GM11168 (cell line): ENCODE data around the gene RMI2.

Experiments
- in situ Hi-C: fragments of 300-500 bp; cut with MboI; formaldehyde crosslinking; loops from one replicate; pipeline ENCODE4 v1.12.0; 2022; ENCODE audit warnings: low sequenced_read_pairs; ENCODE audit not compliant: unreplicated experiment

Gene RMI2

DNA sequence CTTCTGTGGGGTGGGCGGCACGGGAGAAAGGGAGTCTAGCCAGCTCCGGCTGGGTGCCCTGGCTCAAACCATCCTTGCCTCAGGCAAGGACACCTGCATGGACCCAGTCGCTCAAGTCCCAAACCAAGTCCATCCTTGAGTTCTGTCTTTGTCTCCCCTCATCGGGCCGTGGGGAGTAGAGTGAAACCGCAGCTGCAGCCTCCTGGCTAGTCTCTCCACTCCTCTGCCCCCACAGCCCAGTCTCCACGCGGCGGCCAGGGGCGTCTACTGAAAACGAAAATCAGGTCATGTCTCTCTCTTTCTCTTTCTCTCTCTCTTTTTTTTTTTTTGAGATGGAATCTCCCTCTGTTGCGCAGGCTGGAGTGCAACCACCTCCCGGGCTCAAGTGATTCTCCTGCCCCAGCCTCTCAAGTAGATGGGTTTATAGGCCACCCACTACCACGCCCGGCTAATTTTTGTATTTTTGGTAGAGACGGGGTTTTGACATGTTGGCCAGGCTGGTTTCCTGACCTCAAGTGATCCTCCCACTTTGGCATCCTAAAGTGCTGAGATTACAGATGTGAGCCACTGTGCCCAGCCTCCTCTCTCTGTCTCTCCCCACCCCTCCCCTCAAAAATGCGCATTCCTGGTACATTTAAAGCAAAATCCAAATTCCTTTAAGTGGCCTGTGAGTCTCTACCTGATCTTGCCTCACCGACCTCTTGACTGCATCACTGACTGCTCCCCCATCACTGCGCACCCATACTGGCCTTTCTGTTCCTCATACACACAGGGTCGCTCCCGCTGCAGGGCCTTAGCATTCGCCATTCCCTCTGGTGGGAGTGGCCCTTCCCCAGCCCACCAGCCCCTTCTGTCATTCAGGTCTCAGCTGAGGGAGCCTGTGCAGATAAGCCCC, 17.7 kb upstream of the RMI2 start:
- in situ Hi-C loops = no loop called here

DNA sequence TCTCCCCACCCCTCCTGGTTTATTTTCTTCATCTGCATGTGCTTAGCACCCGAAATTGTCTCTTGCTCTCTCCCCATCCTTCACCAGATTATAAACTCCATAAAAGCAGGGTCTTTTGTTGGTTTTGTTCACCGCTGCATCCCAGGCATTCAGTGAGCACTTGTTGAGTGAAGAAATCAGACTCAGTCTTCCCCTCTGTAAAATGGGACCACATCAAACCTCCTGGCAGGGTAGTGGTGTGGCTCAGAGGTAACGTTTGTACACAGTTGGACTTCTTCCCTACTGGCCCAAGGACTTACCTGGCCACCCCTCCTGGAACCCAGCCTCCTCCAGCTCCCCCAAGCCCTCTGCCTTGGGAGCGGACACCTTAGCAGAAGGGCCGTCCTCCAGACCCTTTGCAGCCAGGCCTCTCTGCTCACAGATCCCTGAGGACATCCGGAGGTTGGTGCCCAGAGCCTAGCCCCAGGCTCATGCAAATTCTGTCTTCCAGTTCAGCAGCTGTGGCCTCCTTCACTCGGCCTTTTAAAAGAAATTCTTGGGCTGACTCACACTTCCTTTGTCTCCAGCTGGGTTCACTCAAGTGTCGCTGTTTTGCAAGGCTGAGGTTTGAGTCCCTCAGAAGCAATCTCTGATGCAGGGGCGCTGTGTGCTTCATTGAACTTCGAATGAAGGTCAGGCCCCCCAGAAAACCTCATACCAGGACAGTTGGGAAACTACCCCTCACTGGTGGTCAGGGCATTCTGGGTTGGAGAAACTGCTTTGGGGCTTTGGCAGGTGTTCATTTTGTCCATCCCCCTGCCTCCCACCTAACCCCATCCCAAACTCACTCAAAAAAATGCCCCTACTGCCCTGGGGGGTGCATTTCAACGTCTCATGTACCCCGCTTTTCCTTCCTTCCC, 16.8 kb upstream of the RMI2 start:
- in situ Hi-C loops = no loop called here

DNA sequence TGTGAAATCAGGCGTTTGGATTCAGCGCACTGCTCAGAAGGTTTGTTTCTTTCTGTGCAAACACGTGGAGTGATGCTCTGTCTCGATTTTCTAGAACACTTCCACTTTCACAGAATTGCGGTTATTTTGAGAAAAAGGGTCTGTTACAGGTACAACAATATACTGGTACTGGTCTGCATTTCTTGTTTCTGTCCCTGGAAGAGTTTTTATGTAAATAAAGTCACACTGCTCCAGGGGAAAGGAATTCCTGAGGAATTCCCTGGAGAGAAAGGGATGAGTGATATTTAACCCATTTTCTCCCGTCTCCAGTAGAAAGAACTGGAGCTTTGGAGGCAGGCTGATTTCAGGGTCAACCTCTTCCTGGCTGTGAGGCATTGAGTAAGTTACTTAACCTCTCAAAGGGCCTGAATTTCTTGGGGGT, 16.2 kb upstream of the RMI2 start:
- in situ Hi-C loops = no loop called here

DNA sequence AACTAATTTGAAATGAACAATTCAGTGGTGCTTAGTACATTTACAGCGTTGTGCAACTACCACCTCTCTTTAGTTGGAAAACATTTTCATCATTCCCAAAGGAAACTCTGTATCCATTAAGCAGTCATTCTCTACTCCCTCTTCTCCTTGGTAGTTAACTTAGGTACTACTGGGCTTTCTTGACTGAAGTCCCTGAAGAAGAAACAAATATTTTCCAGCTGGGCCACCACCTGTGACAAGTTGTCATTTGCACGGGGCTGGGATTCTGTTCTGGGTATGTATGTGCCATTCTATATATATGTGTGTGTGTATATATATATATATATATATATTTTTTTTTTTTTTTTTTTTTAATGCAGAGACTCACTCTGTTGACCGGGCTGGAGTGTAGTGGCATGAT, 15.4 kb upstream of the RMI2 start:
- in situ Hi-C loops = no loop called here

DNA sequence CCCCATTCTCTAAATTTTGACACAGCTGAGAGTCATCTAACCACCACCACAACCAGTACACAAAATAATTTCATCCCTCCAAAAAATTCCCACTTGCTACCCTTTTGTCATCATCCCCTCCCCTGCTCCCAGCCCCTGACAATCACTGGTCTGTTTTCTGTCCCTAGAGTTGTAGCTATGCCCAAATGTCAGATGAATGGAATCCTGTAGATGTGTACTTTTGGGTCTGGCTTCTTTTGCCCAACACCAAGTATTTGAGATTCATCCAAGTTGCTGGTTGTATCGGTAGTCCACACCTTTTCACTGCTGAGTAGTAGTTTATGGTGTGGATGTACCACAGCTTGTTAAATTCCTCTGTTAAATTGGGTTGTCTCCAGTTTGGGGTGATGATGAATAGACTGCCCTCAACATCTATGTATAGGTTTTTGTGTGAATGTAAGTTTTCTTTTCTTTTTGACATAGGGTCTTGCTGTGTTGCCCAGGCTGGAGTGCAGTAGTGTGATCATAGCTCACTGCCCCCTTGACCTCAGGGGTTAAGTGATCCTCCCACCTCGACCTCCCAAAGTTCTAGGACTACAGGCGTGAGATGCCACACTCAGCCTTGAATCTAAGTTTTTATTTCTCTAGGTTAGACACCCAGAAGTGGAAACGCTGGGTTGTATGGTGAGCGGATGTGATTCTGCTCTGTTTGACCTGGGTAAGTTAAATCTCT, 14.6 kb upstream of the RMI2 start:
- in situ Hi-C loops = no loop called here

DNA sequence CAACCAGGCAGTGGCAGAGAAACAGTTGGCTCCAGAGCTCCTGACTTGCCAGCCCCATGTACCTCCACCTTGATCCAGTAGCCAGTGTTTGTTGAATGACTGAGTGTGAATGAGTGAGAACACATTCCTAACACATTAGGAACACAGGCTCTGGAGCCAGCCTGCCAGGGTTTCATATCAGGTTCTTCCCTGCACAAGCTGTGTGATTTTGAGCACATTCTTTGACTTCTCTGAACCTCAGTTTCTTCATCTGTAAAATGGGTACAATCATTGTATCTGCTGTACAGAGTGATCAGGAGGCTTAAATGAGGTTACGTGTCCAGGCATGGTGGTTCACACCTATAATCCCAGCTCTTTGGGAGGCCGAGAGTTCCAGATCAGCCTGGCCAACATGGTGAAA, 13.3 kb upstream of the RMI2 start:
- in situ Hi-C loops = no loop called here

DNA sequence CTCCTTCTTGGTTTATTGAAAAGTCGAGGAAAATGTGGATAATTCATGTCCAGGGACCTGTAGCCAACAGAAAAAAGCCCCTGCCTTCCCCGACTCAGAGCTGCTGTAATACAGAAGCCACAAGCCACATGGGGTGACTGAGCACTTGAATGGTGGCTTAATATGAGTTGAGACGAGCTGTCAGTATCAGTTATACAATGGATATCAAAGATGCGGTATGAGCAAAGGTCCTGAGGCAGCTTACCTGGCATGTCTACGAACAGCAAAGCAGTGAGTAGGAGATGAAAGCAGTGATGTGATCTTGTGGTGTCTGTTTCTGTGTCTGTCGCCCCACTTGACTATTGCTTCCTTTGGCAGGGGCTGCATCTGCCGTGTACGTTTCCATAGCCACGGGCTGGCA, 12.2 kb upstream of the RMI2 start:
- in situ Hi-C loops = no loop called here

DNA sequence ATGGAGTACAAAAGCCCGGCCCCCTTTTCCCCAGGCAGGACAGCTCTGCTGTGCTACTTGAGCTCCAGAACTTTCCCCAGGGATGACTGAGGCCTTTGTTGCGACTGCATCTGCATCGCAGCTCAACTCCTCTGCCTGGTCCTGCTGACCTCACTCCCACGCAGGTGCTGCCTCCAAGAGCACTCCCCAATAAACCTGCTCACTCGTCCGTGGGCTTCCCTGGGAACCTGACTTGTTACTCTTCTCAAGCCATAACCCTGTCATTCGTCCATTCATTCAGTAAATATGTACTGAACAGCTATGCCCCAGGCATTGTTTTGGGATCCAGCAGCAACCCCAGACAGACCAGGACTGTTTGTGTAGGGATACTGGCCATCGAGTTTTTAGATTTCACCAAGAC, 11.6 kb upstream of the RMI2 start:
- in situ Hi-C loops = no loop called here

DNA sequence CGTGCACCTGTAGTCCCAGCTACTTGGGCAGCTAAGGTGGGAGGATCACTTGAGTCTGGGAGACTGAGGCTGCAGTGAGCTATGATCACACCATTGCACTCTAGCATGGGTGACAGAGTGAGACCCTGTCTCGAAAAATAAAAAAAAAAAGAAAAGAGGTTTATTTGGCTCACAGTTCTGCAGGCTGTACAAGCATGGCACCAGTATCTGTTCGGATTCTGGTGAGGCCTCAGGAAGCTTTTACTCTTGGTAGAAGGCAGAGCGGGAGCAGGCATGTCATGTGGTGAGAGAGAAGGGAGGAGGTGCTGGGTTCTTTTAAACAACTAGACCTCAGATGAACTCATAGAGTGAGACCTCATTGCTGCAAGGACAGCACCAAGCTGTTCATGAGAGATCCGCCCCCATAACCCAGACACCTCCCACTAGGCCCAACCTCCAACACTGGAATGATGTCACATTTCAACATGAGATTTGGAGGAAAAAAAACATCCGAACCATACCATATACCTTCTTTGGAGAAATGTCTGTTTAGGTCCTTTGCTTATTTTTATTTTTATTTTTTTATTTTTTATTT, 10.3 kb upstream of the RMI2 start:
- in situ Hi-C loops = no loop called here

DNA sequence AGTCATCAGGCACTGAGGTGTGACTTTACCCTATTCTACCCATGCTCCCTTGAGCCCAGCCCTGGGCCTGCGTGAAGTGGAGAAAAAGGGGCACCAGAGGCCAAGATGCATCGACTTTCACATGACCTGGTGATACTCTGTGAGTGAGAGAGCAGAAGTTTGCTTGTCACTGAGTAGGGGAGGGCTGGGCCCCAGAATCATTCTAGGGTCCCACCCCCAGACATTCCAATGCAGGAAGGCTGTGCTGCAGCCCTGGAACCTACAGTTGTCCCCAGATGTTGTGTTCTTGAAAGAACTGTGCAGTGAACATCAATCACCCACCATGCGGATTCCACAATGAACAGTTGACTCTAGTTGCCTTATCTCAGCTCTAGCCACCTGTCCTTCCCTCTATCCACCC, 6.2 kb upstream of the RMI2 start:
- in situ Hi-C loops = no loop called here

DNA sequence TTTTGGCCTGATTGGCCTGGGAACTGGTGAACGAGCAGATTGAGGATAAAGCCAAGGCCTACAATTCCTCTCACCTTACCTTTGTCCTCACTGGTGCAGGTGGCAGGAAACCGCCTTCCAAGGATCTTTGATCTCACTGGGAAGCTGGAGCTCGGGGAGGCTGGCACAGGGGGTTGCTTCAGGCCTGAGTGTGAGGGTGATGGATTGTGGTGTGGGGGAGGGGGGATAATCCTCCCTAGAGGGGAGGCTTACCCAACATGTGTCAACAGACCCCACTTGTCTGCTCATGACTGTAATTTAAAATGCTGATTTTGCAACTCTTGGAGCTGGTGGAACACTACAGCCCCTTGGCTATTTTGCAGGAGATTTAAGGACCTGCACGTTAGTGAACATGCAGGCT, 4.5 kb upstream of the RMI2 start:
- in situ Hi-C loops = no loop called here

DNA sequence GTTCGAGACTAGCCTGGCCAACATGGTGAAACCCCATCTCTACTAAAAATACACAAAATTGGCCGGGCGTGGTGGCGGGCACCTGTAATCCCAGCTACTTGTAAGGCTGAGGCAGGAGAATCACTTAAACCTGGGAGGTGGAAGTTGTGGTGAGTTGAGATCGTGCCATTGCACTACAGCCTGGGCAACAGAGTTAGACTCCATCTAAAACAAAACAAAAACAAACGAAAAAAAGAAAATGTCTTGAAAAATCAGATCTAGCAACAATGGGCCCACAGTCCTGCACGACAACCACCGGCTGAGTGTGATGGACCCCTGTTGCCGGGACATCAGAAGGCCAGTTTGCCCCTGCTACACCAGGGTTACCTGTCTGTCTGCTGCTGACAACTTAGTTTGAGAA, 3.9 kb upstream of the RMI2 start:
- in situ Hi-C loops = no loop called here

DNA sequence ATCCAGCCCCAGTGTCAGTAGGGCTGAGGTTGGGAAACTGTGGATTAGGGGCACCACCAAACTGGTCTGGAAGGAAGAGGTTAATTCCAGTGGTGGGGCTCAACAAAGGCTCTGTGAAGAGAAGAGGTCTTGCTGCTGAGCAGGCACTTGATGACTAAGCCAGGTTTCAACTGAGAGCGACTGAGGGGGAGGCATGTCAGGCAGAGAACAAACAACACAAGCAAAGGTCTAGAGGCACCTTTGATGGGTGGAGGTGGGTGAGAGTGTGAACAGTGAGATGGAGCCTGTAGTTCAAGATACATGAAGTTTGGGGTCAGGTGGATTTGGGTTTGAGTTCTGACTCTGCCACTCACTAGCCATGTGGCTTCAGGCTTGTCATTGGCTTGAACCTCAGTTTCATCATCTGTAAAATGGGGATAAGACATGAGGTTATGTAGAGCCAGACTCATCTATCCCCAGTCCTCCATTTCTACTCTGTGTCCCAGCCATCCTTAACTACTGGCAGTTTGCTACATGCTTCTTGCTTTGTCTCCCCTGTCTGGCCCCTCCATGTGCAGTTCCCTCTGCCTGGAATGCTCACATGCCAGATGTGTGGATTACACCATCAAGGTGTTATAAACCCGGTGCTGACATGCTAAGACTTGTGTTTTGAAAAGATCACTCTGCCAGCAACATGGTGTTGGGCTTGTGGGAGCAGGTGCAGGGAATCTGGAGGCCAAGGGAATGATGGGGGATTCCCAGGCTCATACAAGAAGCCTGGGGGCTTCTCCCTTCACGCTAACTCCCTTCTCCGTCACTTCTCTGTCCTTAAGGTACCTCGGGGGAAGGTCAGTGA, 3.0 kb upstream of the RMI2 start:
- in situ Hi-C loops = no loop called here

DNA sequence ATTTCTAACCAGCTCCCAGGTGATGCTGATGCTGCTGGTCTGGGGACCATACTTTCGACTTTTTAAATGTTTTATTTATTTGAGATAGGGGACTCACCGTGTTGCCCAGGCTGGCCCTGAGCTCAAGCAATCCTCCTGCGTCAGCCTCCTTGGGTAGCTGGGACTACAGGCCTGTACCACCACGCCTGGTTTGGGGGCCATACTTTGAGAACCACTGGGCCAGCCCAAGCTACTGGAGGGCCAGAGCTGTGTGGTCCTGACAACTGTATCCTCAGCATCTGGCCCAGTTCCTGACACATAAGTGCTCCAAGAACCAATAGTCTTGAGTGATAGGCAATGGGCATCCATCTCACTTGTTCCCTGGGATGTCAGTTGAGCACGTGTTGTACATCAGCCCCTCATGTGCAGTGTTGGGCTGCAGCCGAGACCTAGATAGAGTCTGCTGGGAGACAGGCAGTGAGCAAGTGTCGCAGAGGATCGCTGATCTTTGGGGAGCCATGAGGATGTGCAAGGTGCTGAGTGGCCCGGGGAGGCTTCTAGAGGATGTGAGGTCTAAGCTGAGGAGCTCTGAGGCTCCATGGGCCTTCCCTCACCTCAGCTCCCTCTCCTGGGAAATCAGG, 1.6 kb downstream of the RMI2 start:
- in situ Hi-C loops = no loop called here

DNA sequence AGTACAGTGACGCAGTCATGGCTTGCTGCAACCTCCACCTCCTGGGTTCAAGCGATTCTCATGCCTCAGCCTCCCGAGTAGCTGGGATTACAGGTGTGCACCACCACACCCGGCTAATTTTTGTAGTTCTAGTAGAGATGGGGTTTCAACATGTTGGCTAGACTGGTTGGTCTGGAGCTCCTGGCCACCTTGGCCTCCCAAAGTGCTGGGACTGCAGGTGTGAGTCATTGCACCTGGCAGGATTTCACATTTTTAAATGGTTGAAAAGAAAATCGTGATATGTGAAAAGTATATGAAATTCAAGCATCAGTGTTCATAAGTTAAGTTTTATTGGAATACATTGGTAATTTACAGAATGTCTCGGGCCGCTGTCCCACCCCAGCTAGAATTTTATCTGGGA, 2.6 kb downstream of the RMI2 start:
- in situ Hi-C loops = no loop called here

DNA sequence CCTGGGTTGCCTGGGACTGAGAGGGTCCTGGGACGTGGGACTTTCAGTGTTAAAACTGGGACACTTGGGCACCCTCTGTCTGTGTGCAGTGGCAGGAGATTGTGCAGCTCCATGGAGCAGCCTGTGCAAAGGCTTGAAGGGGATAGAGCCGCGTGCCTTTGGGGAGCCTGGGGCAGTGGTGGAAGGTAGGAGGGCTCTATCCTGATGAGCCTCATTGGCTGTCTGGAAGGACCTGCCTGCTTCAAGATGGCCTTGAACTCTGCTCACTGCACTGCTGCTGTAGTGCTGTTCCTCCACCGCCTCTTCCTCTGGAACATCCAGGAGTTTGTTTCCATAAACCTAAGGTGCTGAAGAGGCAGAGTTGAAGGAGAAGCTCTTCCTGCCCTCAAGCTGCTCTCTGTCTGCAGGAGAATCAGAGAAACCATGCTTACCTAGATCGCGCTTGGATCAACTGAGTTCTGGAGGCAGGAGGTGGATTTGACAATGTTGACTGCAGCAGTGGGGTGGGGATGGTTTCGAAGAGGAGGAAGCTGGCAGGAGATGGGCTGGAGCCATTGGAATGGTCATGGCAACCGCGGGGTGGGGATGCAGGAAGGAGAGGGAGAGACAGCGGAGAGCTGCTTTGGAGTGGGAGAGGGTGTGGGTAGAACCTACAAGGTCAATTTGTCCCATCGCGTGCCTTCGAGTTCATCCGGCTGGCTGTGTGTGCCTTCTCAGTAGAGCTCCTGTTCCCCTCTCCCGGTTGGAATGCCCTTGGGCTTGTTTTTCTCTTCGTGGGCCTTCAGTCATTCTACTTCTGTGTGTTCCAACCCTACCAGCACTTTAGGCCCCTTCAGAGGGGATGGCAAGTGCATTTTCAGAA, 3.7 kb downstream of the RMI2 start:
- in situ Hi-C loops = no loop called here

DNA sequence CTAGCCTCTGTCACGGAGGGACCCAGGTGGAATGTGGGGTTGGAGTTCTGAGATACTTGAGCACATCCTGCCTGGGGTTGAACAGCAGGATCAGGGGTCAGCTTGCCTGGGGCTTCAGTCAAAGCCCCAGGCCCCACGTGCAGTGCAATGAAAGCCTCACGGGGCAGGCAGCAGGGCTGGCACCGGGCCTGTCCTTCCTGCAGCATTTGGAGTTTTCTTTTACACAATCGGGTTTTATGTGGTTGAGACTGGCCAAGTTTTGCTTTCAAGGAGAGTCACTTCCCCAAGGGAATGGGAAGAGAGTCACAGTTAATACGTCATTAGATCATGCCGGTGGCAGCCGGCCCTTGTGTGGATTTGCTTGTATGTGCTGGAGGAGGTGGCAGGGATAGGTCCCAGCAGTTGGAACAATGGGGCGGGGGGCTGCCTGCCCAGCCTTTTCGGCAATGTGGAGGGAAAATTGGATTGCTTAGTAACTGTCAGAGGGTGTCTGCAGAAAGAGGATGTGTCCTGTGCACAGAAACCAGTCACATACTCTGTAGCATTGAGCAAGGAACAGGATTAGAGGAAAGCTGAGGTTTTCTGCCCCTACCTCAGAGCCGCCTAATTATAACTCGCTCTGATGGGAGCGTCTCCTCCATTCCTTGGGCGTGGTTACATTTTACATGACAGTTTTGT, 4.5 kb downstream of the RMI2 start:
- in situ Hi-C loops = loop anchor here (10.0 kb wide), 1 partner anchor 75 kb away; the partner anchor contains the start of genes PRM2 and PRM3
